WTC11 (cell line): ENCODE measurements around the gene NPVF.

Experiments
- CREM ChIP-seq: sonication (generic); formaldehyde crosslinking; IDR thresholded peaks from 2 replicates; pipeline ENCODE4 v1.8.1; 2022; ENCODE audit warnings: mild to moderate bottlenecking, missing genetic modification reagents, moderate library complexity
- TF ChIP-seq, protein P1 (sequence below): sonication (generic); formaldehyde crosslinking; conservative IDR thresholded peaks from 2 replicates; pipeline ENCODE4 v1.8.1; 2023; ENCODE audit warnings: mild to moderate bottlenecking, low read depth, missing genetic modification reagents, moderate library complexity

DNA sequence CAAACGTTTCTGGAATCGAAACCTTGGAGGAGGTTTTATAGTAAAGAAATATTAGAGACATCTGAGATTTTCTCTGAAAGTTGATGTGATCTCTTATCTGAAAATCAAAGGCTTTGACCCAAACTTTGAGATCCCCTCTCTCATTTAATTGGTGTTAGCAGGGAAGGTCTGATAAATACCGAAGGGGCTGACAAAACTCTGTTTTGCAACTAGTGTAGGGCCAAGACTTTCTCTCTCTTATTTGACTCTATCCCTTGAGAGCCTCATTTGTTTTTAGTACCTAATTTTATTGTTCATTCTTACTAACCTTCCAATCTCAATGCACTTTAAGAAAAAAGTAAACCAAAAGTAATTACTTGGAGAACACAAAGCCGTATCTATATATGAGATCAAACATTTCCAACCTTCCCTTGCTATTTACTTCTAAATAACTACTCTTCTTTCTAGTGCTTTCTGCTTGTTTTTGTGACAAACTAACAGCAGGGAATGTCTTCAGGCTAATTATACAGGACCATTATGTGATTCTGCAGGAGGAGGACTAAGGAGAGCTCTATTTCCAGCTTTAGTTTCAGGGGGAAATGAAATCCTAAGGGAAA lies 33.4 kb upstream of the NPVF start:
- TF ChIP-seq, protein P1, sequence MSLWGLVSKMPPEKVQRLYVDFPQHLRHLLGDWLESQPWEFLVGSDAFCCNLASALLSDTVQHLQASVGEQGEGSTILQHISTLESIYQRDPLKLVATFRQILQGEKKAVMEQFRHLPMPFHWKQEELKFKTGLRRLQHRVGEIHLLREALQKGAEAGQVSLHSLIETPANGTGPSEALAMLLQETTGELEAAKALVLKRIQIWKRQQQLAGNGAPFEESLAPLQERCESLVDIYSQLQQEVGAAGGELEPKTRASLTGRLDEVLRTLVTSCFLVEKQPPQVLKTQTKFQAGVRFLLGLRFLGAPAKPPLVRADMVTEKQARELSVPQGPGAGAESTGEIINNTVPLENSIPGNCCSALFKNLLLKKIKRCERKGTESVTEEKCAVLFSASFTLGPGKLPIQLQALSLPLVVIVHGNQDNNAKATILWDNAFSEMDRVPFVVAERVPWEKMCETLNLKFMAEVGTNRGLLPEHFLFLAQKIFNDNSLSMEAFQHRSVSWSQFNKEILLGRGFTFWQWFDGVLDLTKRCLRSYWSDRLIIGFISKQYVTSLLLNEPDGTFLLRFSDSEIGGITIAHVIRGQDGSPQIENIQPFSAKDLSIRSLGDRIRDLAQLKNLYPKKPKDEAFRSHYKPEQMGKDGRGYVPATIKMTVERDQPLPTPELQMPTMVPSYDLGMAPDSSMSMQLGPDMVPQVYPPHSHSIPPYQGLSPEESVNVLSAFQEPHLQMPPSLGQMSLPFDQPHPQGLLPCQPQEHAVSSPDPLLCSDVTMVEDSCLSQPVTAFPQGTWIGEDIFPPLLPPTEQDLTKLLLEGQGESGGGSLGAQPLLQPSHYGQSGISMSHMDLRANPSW (CRISPR knock-in tag) = no peak
- no peak for TF ChIP-seq CREM (CRISPR knock-in tag)
